ENCODE data around the gene GCM1.

The GCM1 gene

GRCh38 chr6:53134601-53135235 lies 13.9 kb downstream of the GCM1 start:
- TF ChIP-seq, protein P1, sequence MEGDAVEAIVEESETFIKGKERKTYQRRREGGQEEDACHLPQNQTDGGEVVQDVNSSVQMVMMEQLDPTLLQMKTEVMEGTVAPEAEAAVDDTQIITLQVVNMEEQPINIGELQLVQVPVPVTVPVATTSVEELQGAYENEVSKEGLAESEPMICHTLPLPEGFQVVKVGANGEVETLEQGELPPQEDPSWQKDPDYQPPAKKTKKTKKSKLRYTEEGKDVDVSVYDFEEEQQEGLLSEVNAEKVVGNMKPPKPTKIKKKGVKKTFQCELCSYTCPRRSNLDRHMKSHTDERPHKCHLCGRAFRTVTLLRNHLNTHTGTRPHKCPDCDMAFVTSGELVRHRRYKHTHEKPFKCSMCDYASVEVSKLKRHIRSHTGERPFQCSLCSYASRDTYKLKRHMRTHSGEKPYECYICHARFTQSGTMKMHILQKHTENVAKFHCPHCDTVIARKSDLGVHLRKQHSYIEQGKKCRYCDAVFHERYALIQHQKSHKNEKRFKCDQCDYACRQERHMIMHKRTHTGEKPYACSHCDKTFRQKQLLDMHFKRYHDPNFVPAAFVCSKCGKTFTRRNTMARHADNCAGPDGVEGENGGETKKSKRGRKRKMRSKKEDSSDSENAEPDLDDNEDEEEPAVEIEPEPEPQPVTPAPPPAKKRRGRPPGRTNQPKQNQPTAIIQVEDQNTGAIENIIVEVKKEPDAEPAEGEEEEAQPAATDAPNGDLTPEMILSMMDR (IDR thresholded peaks at IDR 0.05; ENCODE audit: insufficient read depth, low read length, poor library complexity, severe bottlenecking) = no peak
- Histone ChIP-seq H3K27me3 (replicated peaks; ENCODE audit: control insufficient read depth, insufficient read depth, low read length) (no peaks in the 10 kb centered on the region; the same call in 1 of the 2 replicates), H3K4me3 (replicated peaks; ENCODE audit: low read depth, low read length) (no peak overlapping the region), H3K36me3 (ENCODE audit: control insufficient read depth, insufficient read depth, low read length) (no peaks in the 10 kb centered on the region)
- DNase-seq (ENCODE audit: extremely low read depth, insufficient read length) = no peak

GRCh38 chr6:53133961-53134360 lies 14.7 kb downstream of the GCM1 start:
- no peaks in the 10 kb centered on the region for H3K36me3 ChIP-seq (ENCODE audit: control insufficient read depth, insufficient read depth, low read length)
- DNase-seq (ENCODE audit: extremely low read depth, insufficient read length) = no peak
- H3K27me3 ChIP-seq (replicated peaks; ENCODE audit: control insufficient read depth, insufficient read depth, low read length) = no peaks in the 10 kb centered on the region; the same call in 1 of the 2 replicates
- H3K4me3 ChIP-seq (replicated peaks; ENCODE audit: low read depth, low read length) = no peak overlapping the region
- TF ChIP-seq, protein P1 (IDR thresholded peaks at IDR 0.05; ENCODE audit: insufficient read depth, low read length, poor library complexity, severe bottlenecking) = no peak

DNA sequence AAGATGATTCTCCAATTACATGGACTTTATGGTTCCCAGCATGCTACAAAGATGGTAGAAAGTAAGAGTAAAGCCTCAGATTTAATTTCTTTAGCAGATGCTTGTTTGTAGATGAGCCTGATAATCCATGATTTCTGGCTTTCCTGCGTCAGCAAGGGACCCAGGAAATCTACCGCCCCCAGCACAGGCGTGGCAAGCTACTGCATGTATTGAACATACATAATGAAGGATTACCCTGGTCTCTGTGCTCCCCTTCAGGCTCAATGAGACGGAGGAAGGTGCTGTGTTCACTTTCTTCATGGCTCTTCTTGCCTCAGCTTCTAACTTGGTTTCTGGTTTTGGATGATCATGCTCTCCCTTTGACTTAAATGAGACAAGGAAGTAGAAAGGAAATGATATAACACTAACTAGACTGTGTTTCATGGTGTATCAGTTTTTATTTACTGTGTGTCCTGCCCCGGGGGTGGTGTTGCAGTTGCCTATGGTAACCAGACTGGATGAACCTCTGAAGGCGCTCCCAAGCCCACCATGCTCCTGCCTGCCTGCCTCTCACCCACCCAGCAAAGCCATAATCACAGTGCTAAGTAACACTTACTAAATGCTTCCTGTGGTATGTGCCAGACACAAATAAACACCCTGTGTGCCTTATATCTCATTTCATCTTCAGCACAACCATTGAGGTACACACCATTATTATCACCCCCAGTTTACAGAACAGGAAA lies 17.9 kb downstream of the GCM1 start:
- H3K27me3 ChIP-seq (replicated peaks; ENCODE audit: control insufficient read depth, insufficient read depth, low read length) = no peaks in the 10 kb centered on the region
- DNase-seq (ENCODE audit: extremely low read depth, insufficient read length) = no peak
- TF ChIP-seq, protein P1 (IDR thresholded peaks at IDR 0.05; ENCODE audit: insufficient read depth, low read length, poor library complexity, severe bottlenecking) = no peak
- no peak overlapping the region for H3K4me3 ChIP-seq (replicated peaks; ENCODE audit: low read depth, low read length)
- H3K36me3 ChIP-seq (ENCODE audit: control insufficient read depth, insufficient read depth, low read length) = no peaks in the 10 kb centered on the region

DNA sequence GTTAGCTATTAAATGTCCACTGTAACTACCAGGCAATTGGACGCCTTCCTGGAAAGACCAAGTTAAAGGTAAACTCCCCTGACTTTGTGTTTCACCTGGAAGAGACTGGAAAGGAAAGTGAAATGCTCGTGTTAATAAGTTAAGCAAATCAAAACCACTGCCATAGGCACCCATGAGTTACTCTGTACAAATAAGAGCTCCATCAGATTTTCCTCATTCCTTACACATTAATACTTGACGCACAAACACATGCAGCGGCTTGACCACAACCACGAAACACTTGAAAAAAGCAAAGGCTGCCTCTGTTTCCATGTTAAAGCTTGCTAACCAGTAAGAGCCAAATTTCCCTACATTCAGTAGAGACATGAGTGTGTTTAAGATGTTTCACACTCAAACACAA lies 19.8 kb downstream of the GCM1 start:
- TF ChIP-seq, protein P1 (IDR thresholded peaks at IDR 0.05; ENCODE audit: insufficient read depth, low read length, poor library complexity, severe bottlenecking) = no peak
- DNase-seq (ENCODE audit: extremely low read depth, insufficient read length) = no peak
- no peaks in the 10 kb centered on the region for H3K27me3 ChIP-seq (replicated peaks; ENCODE audit: control insufficient read depth, insufficient read depth, low read length)
- no peak overlapping the region for H3K4me3 ChIP-seq (replicated peaks; ENCODE audit: low read depth, low read length)
- H3K36me3 ChIP-seq (ENCODE audit: control insufficient read depth, insufficient read depth, low read length) = no peaks in the 10 kb centered on the region

GRCh38 chr6:53125276-53125675 lies 23.4 kb downstream of the GCM1 start:
- H3K27me3 ChIP-seq (replicated peaks; ENCODE audit: control insufficient read depth, insufficient read depth, low read length) = no peaks in the 10 kb centered on the region
- H3K36me3 ChIP-seq (ENCODE audit: control insufficient read depth, insufficient read depth, low read length) = no peaks in the 10 kb centered on the region
- no peak overlapping the region for H3K4me3 ChIP-seq (replicated peaks; ENCODE audit: low read depth, low read length)
- TF ChIP-seq, protein P1 (IDR thresholded peaks at IDR 0.05; ENCODE audit: insufficient read depth, low read length, poor library complexity, severe bottlenecking) = no peak
- DNase-seq (ENCODE audit: extremely low read depth, insufficient read length) = no peak

Data from GM06990 (cell line).